Breast epithelium (tissue), 3 donors: Measurements from ENCODE around the gene CAB39.
A peak's percentile ranks its signal among the peaks of the same experiment; 100 is the strongest.

Experiments used
- CTCF ChIP-seq, 3 donors: fragments of 450-650 bp; IDR thresholded peaks; one replicate each; pipeline ENCODE4 v1.5.1; 2016 to 2017; ENCODE audit warnings: antibody characterized with exemption in 3 of 3, mild to moderate bottlenecking in 3 of 3, moderate library complexity in 3 of 3
- POLR2A ChIP-seq: fragments of 450-650 bp; IDR thresholded peaks from one replicate; pipeline ENCODE4 v1.6.1; 2016; ENCODE audit warnings: antibody characterized with exemption, mild to moderate bottlenecking, moderate library complexity
- POLR2AphosphoS5 ChIP-seq, 3 donors: sonication (generic); formaldehyde crosslinking; IDR thresholded peaks; one replicate each; pipeline ENCODE4 v1.6.1; 2017; ENCODE audit warnings: antibody characterized with exemption in 3 of 3

- peak in 2 of 3 donors; percentile 43 to 58 for TF ChIP-seq CTCF (IDR thresholded peaks at IDR 0.05)
- TF ChIP-seq POLR2A, result no peak
- TF ChIP-seq POLR2AphosphoS5 (IDR thresholded peaks at IDR 0.05), result no peak
These were observed 86.2 kb downstream of the CAB39 start for GRCh38 chr2:230798769-230799399.
